B cell (primary cell): Measurements from ENCODE around the gene EFCAB13.

Experiments
- EZH2 ChIP-seq: IDR thresholded peaks from 2 replicates; pipeline ENCODE4 v1.6.1; 2012; ENCODE audit warnings: borderline replicate concordance, low read depth, mild to moderate bottlenecking, moderate library complexity, low read length; ENCODE audit not compliant: insufficient read depth, poor library complexity, severe bottlenecking
- TF ChIP-seq, protein P1 (sequence below): fragments of 200-600 bp; IDR thresholded peaks from one replicate; pipeline ENCODE4 v1.8.0; 2022; ENCODE audit warnings: antibody characterized with exemption, mild to moderate bottlenecking

- TF ChIP-seq, protein P1, sequence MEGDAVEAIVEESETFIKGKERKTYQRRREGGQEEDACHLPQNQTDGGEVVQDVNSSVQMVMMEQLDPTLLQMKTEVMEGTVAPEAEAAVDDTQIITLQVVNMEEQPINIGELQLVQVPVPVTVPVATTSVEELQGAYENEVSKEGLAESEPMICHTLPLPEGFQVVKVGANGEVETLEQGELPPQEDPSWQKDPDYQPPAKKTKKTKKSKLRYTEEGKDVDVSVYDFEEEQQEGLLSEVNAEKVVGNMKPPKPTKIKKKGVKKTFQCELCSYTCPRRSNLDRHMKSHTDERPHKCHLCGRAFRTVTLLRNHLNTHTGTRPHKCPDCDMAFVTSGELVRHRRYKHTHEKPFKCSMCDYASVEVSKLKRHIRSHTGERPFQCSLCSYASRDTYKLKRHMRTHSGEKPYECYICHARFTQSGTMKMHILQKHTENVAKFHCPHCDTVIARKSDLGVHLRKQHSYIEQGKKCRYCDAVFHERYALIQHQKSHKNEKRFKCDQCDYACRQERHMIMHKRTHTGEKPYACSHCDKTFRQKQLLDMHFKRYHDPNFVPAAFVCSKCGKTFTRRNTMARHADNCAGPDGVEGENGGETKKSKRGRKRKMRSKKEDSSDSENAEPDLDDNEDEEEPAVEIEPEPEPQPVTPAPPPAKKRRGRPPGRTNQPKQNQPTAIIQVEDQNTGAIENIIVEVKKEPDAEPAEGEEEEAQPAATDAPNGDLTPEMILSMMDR: no peak
- TF ChIP-seq EZH2: no peak
These were observed 32.9 kb upstream of the EFCAB13 start for GRCh38 chr17:47290870-47291241.
